ENCODE results near the gene TANC1.

The TANC1 gene

GRCh38 chr2:159017837-159018236 is 49.4 kb downstream of the TANC1 start:
- in situ Hi-C loops (cut with HindIII; ENCODE audit: low sequenced_read_pairs), result no loop called here
- no peak for TF ChIP-seq CTCF (IDR thresholded peaks at IDR 0.05; ENCODE audit: low read depth, low read length)
- H3K4me3 ChIP-seq (ENCODE audit: low read depth, low read length), result no peak overlapping the region
- no peak for DNase-seq (ENCODE audit: low read depth, low spot score)

GRCh38 chr2:159019021-159019420 is 50.6 kb downstream of the TANC1 start:
- in situ Hi-C loops (cut with HindIII; ENCODE audit: low sequenced_read_pairs), result no loop called here
- no peak for TF ChIP-seq CTCF (IDR thresholded peaks at IDR 0.05; ENCODE audit: low read depth, low read length)
- no peak overlapping the region for H3K4me3 ChIP-seq (ENCODE audit: low read depth, low read length)
- no peak for DNase-seq (ENCODE audit: low read depth, low spot score)

- TF ChIP-seq CTCF (IDR thresholded peaks at IDR 0.05; ENCODE audit: low read depth, low read length), result no peak
- no peak overlapping the region for H3K4me3 ChIP-seq (ENCODE audit: low read depth, low read length)
- in situ Hi-C loops (cut with HindIII; ENCODE audit: low sequenced_read_pairs), result no loop called here
- DNase-seq (ENCODE audit: low read depth, low spot score), result no peak
Measured at GRCh38 chr2:159022019-159022418, 53.6 kb downstream of the TANC1 start.

GRCh38 chr2:159026170-159026569 is 57.7 kb downstream of the TANC1 start:
- no peak overlapping the region for H3K4me3 ChIP-seq (ENCODE audit: low read depth, low read length)
- TF ChIP-seq CTCF (IDR thresholded peaks at IDR 0.05; ENCODE audit: low read depth, low read length), result no peak
- in situ Hi-C loops (cut with HindIII; ENCODE audit: low sequenced_read_pairs), result no loop called here
- no peak for DNase-seq (ENCODE audit: low read depth, low spot score)

- DNase-seq (ENCODE audit: low read depth, low spot score), result no peak
- H3K4me3 ChIP-seq (ENCODE audit: low read depth, low read length), result no peak overlapping the region
- in situ Hi-C loops (cut with HindIII; ENCODE audit: low sequenced_read_pairs), result no loop called here
- TF ChIP-seq CTCF (IDR thresholded peaks at IDR 0.05; ENCODE audit: low read depth, low read length), result no peak
Measured at GRCh38 chr2:159028776-159029175, 60.3 kb downstream of the TANC1 start.

GRCh38 chr2:159029936-159030335 is 61.5 kb downstream of the TANC1 start:
- no peak overlapping the region for H3K4me3 ChIP-seq (ENCODE audit: low read depth, low read length)
- in situ Hi-C loops (cut with HindIII; ENCODE audit: low sequenced_read_pairs), result no loop called here
- no peak for DNase-seq (ENCODE audit: low read depth, low spot score)
- no peak for TF ChIP-seq CTCF (IDR thresholded peaks at IDR 0.05; ENCODE audit: low read depth, low read length)
